OCI-LY7 (cell line): Measurements from ENCODE around the gene PSMD4. TPM values are rescaled to one million over a fixed set of nuclear protein-coding genes. Genes with fewer than 3 reads are reported as not detected.

Source experiments
- BruUV-seq: library from RNA; stranded (reverse); fragments of 400-500 nt; replicated peaks from 2 replicates; lab custom pipeline; 2021; lab: Mats Ljungman, UMichigan
- CTCF ChIA-PET: fragments of 300-600 bp; sonication (Branson Sonifier 250); formaldehyde crosslinking; loops from one replicate; lab custom pipeline; 2022; ENCODE audit warnings: antibody characterized with exemption; ENCODE audit not compliant: unreplicated experiment; lab: Charles Lee
- POLR2A ChIA-PET: fragments of 300-600 bp; sonication (Branson Sonifier 250); formaldehyde crosslinking; loops from one replicate; lab custom pipeline; 2022; ENCODE audit warnings: antibody characterized with exemption; lab: Charles Lee
- DNase-seq: peaks from one replicate; pipeline ENCODE4 v3.0.0-alpha.2; 2015; ENCODE audit warnings: low spot score
- H2AFZ ChIP-seq: fragments of 200-600 bp; sonication (generic), shearing (Covaris generic); 2 replicates; pipeline ENCODE4 v1.6.1; 2014; ENCODE audit warnings: mild to moderate bottlenecking, antibody characterized with exemption, low read length, moderate library complexity
- H3K27ac ChIP-seq: fragments of 200-600 bp; sonication (generic); 2 replicates; pipeline ENCODE4 v1.5.1; 2014; ENCODE audit warnings: mixed run types, low read depth, mild to moderate bottlenecking, moderate library complexity, low read length, inconsistent platforms; ENCODE audit not compliant: poor library complexity, severe bottlenecking
- H3K36me3 ChIP-seq: fragments of 200-600 bp; sonication (generic); 2 replicates; pipeline ENCODE4 v1.6.1; 2014; ENCODE audit warnings: mild to moderate bottlenecking, antibody characterized with exemption, low read length, moderate library complexity, mixed read lengths; ENCODE audit not compliant: insufficient read depth
- H3K4me1 ChIP-seq: fragments of 200-600 bp; sonication (generic); 2 replicates; pipeline ENCODE4 v1.5.1; 2014; ENCODE audit warnings: mild to moderate bottlenecking, low read length; ENCODE audit not compliant: insufficient read depth, poor library complexity, severe bottlenecking
- H3K4me2 ChIP-seq: fragments of 200-600 bp; sonication (generic); 2 replicates; pipeline ENCODE4 v1.6.1; 2014; ENCODE audit warnings: mild to moderate bottlenecking, low read length
- H3K4me3 ChIP-seq: fragments of 200-600 bp; sonication (generic); 2 replicates; pipeline ENCODE4 v1.5.1; 2014; ENCODE audit warnings: mild to moderate bottlenecking, low read depth, low read length; ENCODE audit not compliant: poor library complexity, severe bottlenecking
- H3K79me2 ChIP-seq: fragments of 200-600 bp; sonication (generic); 2 replicates; pipeline ENCODE4 v1.6.1; 2016; ENCODE audit warnings: low read depth, mild to moderate bottlenecking, low read length, moderate library complexity, mixed read lengths; ENCODE audit not compliant: insufficient read depth
- H3K9me2 ChIP-seq: fragments of 200-600 bp; sonication (generic); 2 replicates; pipeline ENCODE4 v1.6.1; 2016; ENCODE audit warnings: mild to moderate bottlenecking, low read length, mixed read lengths; ENCODE audit not compliant: insufficient read depth
- H3K9me3 ChIP-seq: fragments of 200-600 bp; sonication (generic); 2 replicates; pipeline ENCODE4 v1.6.1; 2014; ENCODE audit warnings: mild to moderate bottlenecking, mixed run types, low read length, mixed read lengths
- H4K20me1 ChIP-seq: fragments of 200-600 bp; sonication (generic); 2 replicates; pipeline ENCODE4 v1.6.1; 2014; ENCODE audit warnings: mild to moderate bottlenecking, antibody characterized with exemption, low read length, moderate library complexity, mixed read lengths; ENCODE audit not compliant: insufficient read depth
- EZH2phosphoT487 ChIP-seq: fragments of 200-600 bp; sonication (generic); IDR thresholded peaks from 2 replicates; pipeline ENCODE4 v1.6.1; 2018; ENCODE audit warnings: low read depth, borderline replicate concordance, mild to moderate bottlenecking, mixed run types, antibody characterized with exemption, low read length, moderate library complexity, mixed read lengths
- intact Hi-C: fragments of 100-400 bp; cut with micrococcal nuclease; formaldehyde crosslinking; loops from one replicate; pipeline ENCODE4 v1.10.0; 2022; ENCODE audit not compliant: unreplicated experiment
- total RNA-seq, 2 experiments: library from RNA; depleted of rRNA in 1 of 2; stranded (reverse); fragments of >200 nt in 1 of 2; shearing (Covaris generic) in 1 of 2; gene quantifications; 2 replicates each; pipeline ENCODE4 v1.2.3, GENCODE V29; 2014 to 2022
- TF ChIP-seq, protein P1 (sequence below): fragments of 200-600 bp; sonication (generic); conservative IDR thresholded peaks from 2 replicates; pipeline ENCODE4 v1.5.1; 2014; ENCODE audit warnings: mild to moderate bottlenecking, antibody characterized with exemption, low read length, moderate library complexity, mixed read lengths

PSMD4 gene
- total RNA-seq, 2 experiments from 2014 or later = 118 to 150 TPM

DNA sequence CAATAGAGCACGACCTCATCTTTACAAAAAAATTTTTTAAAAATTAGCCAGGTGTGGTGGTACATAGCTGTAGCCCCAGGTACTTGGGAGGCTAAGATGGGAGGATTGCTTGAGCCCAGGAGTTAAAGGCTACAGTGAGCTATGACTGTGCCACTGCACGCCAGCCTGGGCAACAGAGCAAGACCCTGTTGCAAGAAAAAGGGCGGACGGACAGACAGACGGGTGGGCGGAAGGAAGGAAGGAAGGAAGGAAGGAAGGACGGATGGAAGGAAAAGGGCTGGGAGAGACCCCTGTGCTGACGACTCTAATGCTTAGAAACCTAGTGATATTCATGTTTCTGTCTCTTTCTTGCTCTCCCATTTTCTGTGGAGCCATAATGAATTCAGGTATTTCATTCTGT, 58.3 kb downstream of the PSMD4 start:
- H3K27ac ChIP-seq = no peak overlapping the region
- no peaks in the 10 kb centered on the region for H4K20me1 ChIP-seq
- H3K9me3 ChIP-seq = no peaks in the 10 kb centered on the region
- no peak overlapping the region for H3K4me3 ChIP-seq
- no peak overlapping the region for H3K4me2 ChIP-seq
- ChIA-PET POLR2A (interaction anchor here (0.6 to 1.2 kb wide), 3 partner anchors 15 to 70 kb away, joined by 3 read pairs; partner anchors contain the start of gene PI4KB), CTCF (no interaction called here)
- H3K79me2 ChIP-seq = no peaks in the 10 kb centered on the region
- H2AFZ ChIP-seq = no peak overlapping the region
- intact Hi-C loops = no loop called here
- BruUV-seq = no TSS peak
- H3K36me3 ChIP-seq = peaks cover 81% of the 10 kb centered on the region
- H3K9me2 ChIP-seq = no peaks in the 10 kb centered on the region
- DNase-seq = no peak
- no peak for TF ChIP-seq EZH2phosphoT487
- TF ChIP-seq, protein P1, sequence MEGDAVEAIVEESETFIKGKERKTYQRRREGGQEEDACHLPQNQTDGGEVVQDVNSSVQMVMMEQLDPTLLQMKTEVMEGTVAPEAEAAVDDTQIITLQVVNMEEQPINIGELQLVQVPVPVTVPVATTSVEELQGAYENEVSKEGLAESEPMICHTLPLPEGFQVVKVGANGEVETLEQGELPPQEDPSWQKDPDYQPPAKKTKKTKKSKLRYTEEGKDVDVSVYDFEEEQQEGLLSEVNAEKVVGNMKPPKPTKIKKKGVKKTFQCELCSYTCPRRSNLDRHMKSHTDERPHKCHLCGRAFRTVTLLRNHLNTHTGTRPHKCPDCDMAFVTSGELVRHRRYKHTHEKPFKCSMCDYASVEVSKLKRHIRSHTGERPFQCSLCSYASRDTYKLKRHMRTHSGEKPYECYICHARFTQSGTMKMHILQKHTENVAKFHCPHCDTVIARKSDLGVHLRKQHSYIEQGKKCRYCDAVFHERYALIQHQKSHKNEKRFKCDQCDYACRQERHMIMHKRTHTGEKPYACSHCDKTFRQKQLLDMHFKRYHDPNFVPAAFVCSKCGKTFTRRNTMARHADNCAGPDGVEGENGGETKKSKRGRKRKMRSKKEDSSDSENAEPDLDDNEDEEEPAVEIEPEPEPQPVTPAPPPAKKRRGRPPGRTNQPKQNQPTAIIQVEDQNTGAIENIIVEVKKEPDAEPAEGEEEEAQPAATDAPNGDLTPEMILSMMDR = no peak
- H3K4me1 ChIP-seq = no peaks in the 10 kb centered on the region

DNA sequence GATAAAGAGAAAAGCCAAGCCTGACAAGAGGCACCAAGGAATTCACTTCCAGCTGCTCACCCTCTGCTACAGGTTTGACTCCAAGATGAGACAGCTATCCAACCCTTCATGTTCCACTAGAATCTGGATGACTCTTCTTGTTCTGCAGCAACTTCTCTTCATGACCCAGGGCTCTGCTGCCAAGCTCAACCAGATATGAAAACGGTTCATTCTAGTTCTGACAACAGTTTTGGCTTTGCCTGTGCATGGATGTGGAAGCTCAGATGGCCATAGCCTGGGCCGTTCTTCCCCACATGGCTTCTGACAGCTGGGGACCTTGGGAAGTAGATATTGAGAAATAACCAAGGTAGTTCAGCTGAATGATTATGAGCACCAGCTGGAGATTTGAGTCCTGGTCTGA, 59.0 kb downstream of the PSMD4 start:
- no peak overlapping the region for H3K4me3 ChIP-seq
- H3K36me3 ChIP-seq = peaks cover 75% of the 10 kb centered on the region
- no peaks in the 10 kb centered on the region for H3K9me2 ChIP-seq
- H2AFZ ChIP-seq = no peak overlapping the region
- no peak overlapping the region for H3K4me2 ChIP-seq
- H4K20me1 ChIP-seq = no peaks in the 10 kb centered on the region
- no peak overlapping the region for H3K27ac ChIP-seq
- H3K9me3 ChIP-seq = no peaks in the 10 kb centered on the region
- ChIA-PET CTCF (no interaction called here), POLR2A (interaction anchor here (1.0 to 1.2 kb wide), 4 partner anchors 11 to 32 kb away, joined by 3 to 4 read pairs (median 3); partner anchors contain the start of genes PI4KB and ZNF687)
- TF ChIP-seq EZH2phosphoT487 = no peak
- TF ChIP-seq, protein P1 = no peak
- no peaks in the 10 kb centered on the region for H3K4me1 ChIP-seq
- intact Hi-C loops = no loop called here
- no TSS peak for BruUV-seq
- no peaks in the 10 kb centered on the region for H3K79me2 ChIP-seq
- no peak for DNase-seq

GRCh38 chr1:151314137-151314875, 59.8 kb downstream of the PSMD4 start:
- H3K9me2 ChIP-seq = no peaks in the 10 kb centered on the region
- BruUV-seq = no TSS peak
- CTCF ChIA-PET = no interaction called here
- H3K4me1 ChIP-seq = no peaks in the 10 kb centered on the region
- H3K79me2 ChIP-seq = no peaks in the 10 kb centered on the region
- no peak overlapping the region for H3K4me3 ChIP-seq
- intact Hi-C loops = no loop called here
- H3K36me3 ChIP-seq = peaks cover 75% of the 10 kb centered on the region
- no peak for TF ChIP-seq EZH2phosphoT487
- TF ChIP-seq, protein P1 = no peak
- no peak for DNase-seq
- no peak overlapping the region for H3K4me2 ChIP-seq
- no peaks in the 10 kb centered on the region for H4K20me1 ChIP-seq
- no peak overlapping the region for H2AFZ ChIP-seq
- no peaks in the 10 kb centered on the region for H3K9me3 ChIP-seq
- no peak overlapping the region for H3K27ac ChIP-seq
- POLR2A ChIA-PET = interaction anchor here (1.0 to 1.2 kb wide), 3 partner anchors 12 to 33 kb away, joined by 3 to 4 read pairs (median 3); partner anchors contain the start of gene ZNF687
